Lower lobe of right lung (tissue), 2 donors: ENCODE measurements around the gene METTL24. TPM values are rescaled to one million over a fixed set of nuclear protein-coding genes. Genes with fewer than 3 reads are reported as not detected.

Source experiments
- ATAC-seq, 2 donors: fragments of 200-7000 bp; cut with Tn5 transposase; one replicate each; pipeline ENCODE4 v1.9.1; 2020 to 2022; ENCODE audit warnings: mild to moderate bottlenecking in 2 of 2, moderate library complexity in 2 of 2
- DNase-seq: peaks from one replicate; pipeline ENCODE4 v3.0.0-alpha.2; 2020
- H3K27ac ChIP-seq: fragments of 200-600 bp; one replicate; pipeline ENCODE4 v1.8.0; 2022
- H3K27me3 ChIP-seq: fragments of 200-600 bp; one replicate; pipeline ENCODE4 v1.8.0; 2022; ENCODE audit warnings: low read depth
- H3K36me3 ChIP-seq: fragments of 200-600 bp; one replicate; pipeline ENCODE4 v1.8.0; 2022; ENCODE audit warnings: mild to moderate bottlenecking
- H3K4me1 ChIP-seq: fragments of 200-600 bp; one replicate; pipeline ENCODE4 v1.8.0; 2022
- H3K4me3 ChIP-seq: fragments of 200-600 bp; one replicate; pipeline ENCODE4 v1.8.0; 2022; ENCODE audit warnings: mild to moderate bottlenecking
- H3K9me3 ChIP-seq: fragments of 200-600 bp; one replicate; pipeline ENCODE4 v1.8.0; 2022
- CTCF ChIP-seq: fragments of 200-600 bp; IDR thresholded peaks from one replicate; pipeline ENCODE4 v1.8.0; 2022; ENCODE audit warnings: antibody characterized with exemption, mild to moderate bottlenecking
- intact Hi-C: fragments of 100-400 bp; cut with DNase I; formaldehyde crosslinking; loops from one replicate; pipeline ENCODE4 v1.11.0; 2022
- total RNA-seq: library from RNA; stranded (reverse); fragmentation: NEBNext Ultra II Directional; extraction: Animal tissue kit (Norgen Biotek cat#: 25700); gene quantifications from one replicate; pipeline ENCODE4 v1.2.1, GENCODE V29; 2021
- donor health status: DM: no; HTN: yes; CAD: no; lungs with severe emphysema.

METTL24 gene
- total RNA-seq, 1 donor from 2014 or later, result 2.8 TPM

- DNase-seq, result no peak
- Histone ChIP-seq H3K36me3 (no peaks in the 10 kb centered on the region), H3K4me3 (no peak overlapping the region)
Observed at GRCh38 chr6:110266996-110267395, 91.2 kb downstream of the METTL24 start.

DNA sequence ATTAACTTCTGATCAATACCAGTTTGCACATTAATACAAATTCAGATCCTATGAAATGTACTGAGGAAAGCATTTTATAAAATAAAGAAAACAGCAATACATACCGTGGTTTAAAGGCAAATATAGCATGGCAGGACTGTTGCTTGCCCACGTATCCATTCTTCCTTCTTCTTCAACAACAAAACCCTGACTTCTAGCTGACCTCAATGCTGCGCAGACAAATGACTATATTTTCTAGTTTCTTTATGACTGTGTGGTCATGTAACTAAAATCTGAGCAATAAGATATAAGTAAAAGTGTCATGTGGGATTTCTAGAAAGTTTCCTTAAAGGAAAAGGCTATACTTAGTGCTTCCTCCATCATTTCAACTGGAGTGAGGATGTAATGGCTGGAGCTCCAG, 92.9 kb downstream of the METTL24 start:
- Histone ChIP-seq H3K36me3 (no peaks in the 10 kb centered on the region), H3K4me3 (no peak overlapping the region), H3K27me3 (no peaks in the 10 kb centered on the region), H3K27ac (no peak overlapping the region), H3K4me1 (no peaks in the 10 kb centered on the region), H3K9me3 (no peaks in the 10 kb centered on the region)
- ATAC-seq, result no peak
- intact Hi-C loops, result no loop called here
- TF ChIP-seq CTCF, result no peak
- DNase-seq, result no peak

More at GRCh38 chr6:110266996-110267395, 91.2 kb downstream of the METTL24 start:
- Histone ChIP-seq H3K27ac (no peak overlapping the region), H3K9me3 (no peaks in the 10 kb centered on the region), H3K27me3 (no peaks in the 10 kb centered on the region), H3K4me1 (no peaks in the 10 kb centered on the region)
- no peak for TF ChIP-seq CTCF
- intact Hi-C loops, result no loop called here
- ATAC-seq, result no peak

DNA sequence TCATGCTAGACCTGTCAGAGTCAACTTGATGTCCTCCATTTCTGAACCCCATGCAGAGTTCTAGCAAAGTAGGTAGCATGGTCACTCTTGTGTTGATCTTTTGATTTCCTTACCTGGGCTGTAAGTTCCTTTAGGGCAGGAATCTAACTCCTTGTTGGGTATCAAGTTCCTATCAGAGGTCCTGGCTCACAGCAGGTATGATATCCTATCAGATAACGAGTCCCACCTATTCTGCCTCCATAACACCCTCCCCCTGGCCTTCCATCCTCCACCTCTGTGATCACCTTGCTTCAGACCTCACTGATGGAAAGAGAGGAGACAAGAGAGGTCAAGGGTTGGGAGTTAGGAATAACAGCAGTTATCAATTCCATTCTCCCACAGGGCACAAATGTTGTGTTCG, 101.8 kb downstream of the METTL24 start:
- Histone ChIP-seq H3K4me1 (no peaks in the 10 kb centered on the region), H3K4me3 (no peak overlapping the region)
- DNase-seq, result no peak

GRCh38 chr6:110255211-110255750, 102.9 kb downstream of the METTL24 start:
- Histone ChIP-seq H3K27ac (no peak overlapping the region), H3K9me3 (no peaks in the 10 kb centered on the region), H3K27me3 (no peaks in the 10 kb centered on the region), H3K4me3 (no peak overlapping the region), H3K36me3 (no peaks in the 10 kb centered on the region), H3K4me1 (no peaks in the 10 kb centered on the region)
- TF ChIP-seq CTCF, result no peak
- DNase-seq, result no peak
- intact Hi-C loops, result no loop called here
- ATAC-seq, result no peak

More for the DNA sequence above, 101.8 kb downstream of the METTL24 start:
- H3K27me3 ChIP-seq, result no peaks in the 10 kb centered on the region
- ATAC-seq, result no peak
- no peak for TF ChIP-seq CTCF
- no peaks in the 10 kb centered on the region for H3K36me3 ChIP-seq
- H3K9me3 ChIP-seq, result no peaks in the 10 kb centered on the region
- intact Hi-C loops, result no loop called here
- no peak overlapping the region for H3K27ac ChIP-seq

DNA sequence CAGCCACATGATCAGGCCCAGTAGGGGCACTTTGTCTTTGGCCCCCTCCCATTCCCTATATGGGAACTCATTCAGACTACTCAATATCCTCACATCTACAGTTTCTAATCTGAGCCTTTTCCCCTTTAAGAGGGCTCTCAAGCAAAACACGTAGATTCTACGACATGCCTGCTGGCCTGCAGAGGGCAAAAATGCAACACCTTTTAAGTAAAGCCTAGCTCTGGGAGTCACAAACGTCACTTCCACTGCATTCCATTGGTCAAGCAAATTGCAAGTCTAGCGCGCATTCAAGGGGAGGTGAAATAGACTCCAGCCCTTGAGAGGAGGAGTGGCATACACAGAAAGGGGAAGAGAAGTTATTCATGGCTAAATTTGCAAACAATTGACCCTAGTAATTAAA, 107.3 kb downstream of the METTL24 start:
- DNase-seq (no peak), ATAC-seq (no peak)
- intact Hi-C loops, result no loop called here
- no peak for TF ChIP-seq CTCF
- Histone ChIP-seq H3K9me3 (no peaks in the 10 kb centered on the region), H3K27me3 (no peaks in the 10 kb centered on the region), H3K4me3 (no peak overlapping the region), H3K27ac (no peak overlapping the region), H3K36me3 (no peaks in the 10 kb centered on the region), H3K4me1 (no peaks in the 10 kb centered on the region)

- no peaks in the 10 kb centered on the region for H3K4me1 ChIP-seq
- ATAC-seq (no peak), DNase-seq (no peak)
- no peak overlapping the region for H3K27ac ChIP-seq
- no peaks in the 10 kb centered on the region for H3K9me3 ChIP-seq
- H3K27me3 ChIP-seq, result no peaks in the 10 kb centered on the region
- no peak overlapping the region for H3K4me3 ChIP-seq
- TF ChIP-seq CTCF, result no peak
- no peaks in the 10 kb centered on the region for H3K36me3 ChIP-seq
- intact Hi-C loops, result no loop called here
Observed at GRCh38 chr6:110250058-110250457, 108.1 kb downstream of the METTL24 start.
